Hematopoietic multipotent progenitor cell treated with erythropoietin and hydrocortisone succinate and interleukin-3 and kit ligand, for 6 days (in vitro differentiated cells): ENCODE results near the gene CCL4L2.
"Not testable (repeated sequence)": the region's sequence is repeated elsewhere in the genome, so short reads cannot be mapped to it uniquely, and the experiment has no call there.

Experiments used
- DNase-seq: peaks from one replicate; pipeline ENCODE4 v3.0.0-alpha.2; 2015

The CCL4L2 gene

GRCh38 chr17:36210439-36211211 lies at the start of gene CCL4L2:
Gene CCL4L2 (plus strand): TSS chr17:36211063.
- DNase-seq: not testable (repeated sequence)

- not testable (repeated sequence) for DNase-seq
Measured at GRCh38 chr17:36168836-36169235, 42.0 kb upstream of the CCL4L2 start.

- not testable (repeated sequence) for DNase-seq
Measured at GRCh38 chr17:36176536-36176935, 34.3 kb upstream of the CCL4L2 start, which contains the start of gene TBC1D3B. Gene TBC1D3B (minus strand): TSS chr17:36176636. CDS start chr17:36175050, 1,586 bp downstream.

GRCh38 chr17:36181446-36182175 lies 29.3 kb upstream of the CCL4L2 start:
- not testable (repeated sequence) for DNase-seq

GRCh38 chr17:36182176-36183000 lies 28.5 kb upstream of the CCL4L2 start:
- DNase-seq: peak; percentile 27

- peak; percentile 79 for DNase-seq
Measured at GRCh38 chr17:36183001-36183971, 27.6 kb upstream of the CCL4L2 start.

- no peak for DNase-seq
Measured at GRCh38 chr17:36184023-36184765, 26.7 kb upstream of the CCL4L2 start.

GRCh38 chr17:36185416-36185815 lies 25.4 kb upstream of the CCL4L2 start:
- peak; percentile 42 for DNase-seq

- not testable (repeated sequence) for DNase-seq
Measured at GRCh38 chr17:36186810-36187763, 23.8 kb upstream of the CCL4L2 start.

GRCh38 chr17:36187943-36188665 lies 22.8 kb upstream of the CCL4L2 start:
- DNase-seq: not testable (repeated sequence)

GRCh38 chr17:36188891-36189306 lies 22.0 kb upstream of the CCL4L2 start:
- peak; percentile 86 for DNase-seq

- not testable (repeated sequence) for DNase-seq
Measured at GRCh38 chr17:36189993-36190392, 20.9 kb upstream of the CCL4L2 start.

GRCh38 chr17:36190549-36191330 lies 20.1 kb upstream of the CCL4L2 start:
- DNase-seq: not testable (repeated sequence)

GRCh38 chr17:36193216-36193775 lies 17.6 kb upstream of the CCL4L2 start:
- no peak for DNase-seq

GRCh38 chr17:36194147-36194831 lies 16.6 kb upstream of the CCL4L2 start:
- not testable (repeated sequence) for DNase-seq

- DNase-seq: not testable (repeated sequence)
Measured at GRCh38 chr17:36194832-36195433, 15.9 kb upstream of the CCL4L2 start.
